Measurements from ENCODE around the gene CLDN25. TPM values are rescaled to one million over a fixed set of nuclear protein-coding genes. Genes with fewer than 3 reads are reported as not detected.

Gene CLDN25
- total RNA-seq, 2 experiments from 2014 or later, result not detected

- Histone ChIP-seq H3K9me3 (ENCODE audit: low read length) (no peaks in the 10 kb centered on the region), H3K9me2 (ENCODE audit: insufficient read depth, low read length) (no peaks in the 10 kb centered on the region), H3K36me3 (ENCODE audit: insufficient read depth, low read length) (peaks cover 75% of the 10 kb centered on the region), H3K4me1 (ENCODE audit: insufficient read depth, low read length, poor library complexity, severe bottlenecking) (no peaks in the 10 kb centered on the region), H3K79me2 (ENCODE audit: insufficient read depth, low read depth, low read length) (no peaks in the 10 kb centered on the region), H2AFZ (ENCODE audit: low read length) (no peak overlapping the region), H3K27ac (ENCODE audit: low read depth, low read length, poor library complexity, severe bottlenecking) (no peak overlapping the region), H4K20me1 (ENCODE audit: insufficient read depth, low read length) (0 out of 2 replicates have a peak, but pooled peaks cover 4% of the 10 kb centered on the region), H3K4me3 (ENCODE audit: low read depth, low read length, poor library complexity, severe bottlenecking) (no peak overlapping the region), H3K4me2 (ENCODE audit: low read length) (no peak overlapping the region)
- TF ChIP-seq CTCF (conservative IDR thresholded peaks at IDR 0.05; ENCODE audit: low read length) (no peak), EZH2phosphoT487 (IDR thresholded peaks at IDR 0.05; ENCODE audit: borderline replicate concordance, low read depth, low read length) (no peak)
- BruUV-seq (replicated peaks), result no TSS peak
- POLR2A ChIA-PET, result no interaction called here
- CTCF ChIA-PET (ENCODE audit: unreplicated experiment), result no interaction called here
- no peak for DNase-seq (ENCODE audit: low spot score)
- intact Hi-C loops (cut with micrococcal nuclease; ENCODE audit: unreplicated experiment), result no loop called here
Observed at GRCh38 chr11:113764527-113765219, 14.9 kb upstream of the CLDN25 start.

- Histone ChIP-seq H3K79me2 (ENCODE audit: insufficient read depth, low read depth, low read length) (peaks cover 24% of the 10 kb centered on the region; the same call in 1 of the 2 replicates), H3K36me3 (ENCODE audit: insufficient read depth, low read length) (peaks cover 43% of the 10 kb centered on the region), H4K20me1 (ENCODE audit: insufficient read depth, low read length) (no peaks in the 10 kb centered on the region), H3K4me1 (ENCODE audit: insufficient read depth, low read length, poor library complexity, severe bottlenecking) (peaks cover 15% of the 10 kb centered on the region), H3K4me3 (ENCODE audit: low read depth, low read length, poor library complexity, severe bottlenecking) (peak overlapping the region; percentile 99), H2AFZ (ENCODE audit: low read length) (no peak overlapping the region), H3K9me2 (ENCODE audit: insufficient read depth, low read length) (no peaks in the 10 kb centered on the region), H3K4me2 (ENCODE audit: low read length) (peak overlapping the region; percentile 72), H3K27ac (ENCODE audit: low read depth, low read length, poor library complexity, severe bottlenecking) (no peak overlapping the region), H3K9me3 (ENCODE audit: low read length) (no peaks in the 10 kb centered on the region)
- TF ChIP-seq CTCF (conservative IDR thresholded peaks at IDR 0.05; ENCODE audit: low read length) (no peak), EZH2phosphoT487 (IDR thresholded peaks at IDR 0.05; ENCODE audit: borderline replicate concordance, low read depth, low read length) (no peak)
- intact Hi-C loops (cut with micrococcal nuclease; ENCODE audit: unreplicated experiment), result loop anchor here (2.0 kb wide), 1 partner anchor 103 kb away; the partner anchor contains the start of gene USP28
- no peak for DNase-seq (ENCODE audit: low spot score)
- ChIA-PET POLR2A (interaction anchor here (0.7 kb wide), 1 partner anchor 12 kb away, joined by 3 read pairs; no protein-coding TSS in a partner anchor), CTCF (ENCODE audit: unreplicated experiment) (no interaction called here)
- no TSS peak for BruUV-seq (replicated peaks)
Observed at GRCh38 chr11:113771964-113772363, 7.6 kb upstream of the CLDN25 start.

- CTCF ChIA-PET (ENCODE audit: unreplicated experiment), result no interaction called here
- Histone ChIP-seq H4K20me1 (ENCODE audit: insufficient read depth, low read length) (no peaks in the 10 kb centered on the region), H3K4me1 (ENCODE audit: insufficient read depth, low read length, poor library complexity, severe bottlenecking) (peaks cover 17% of the 10 kb centered on the region), H3K9me2 (ENCODE audit: insufficient read depth, low read length) (no peaks in the 10 kb centered on the region), H3K4me3 (ENCODE audit: low read depth, low read length, poor library complexity, severe bottlenecking) (peak overlapping the region; percentile 99), H3K9me3 (ENCODE audit: low read length) (no peaks in the 10 kb centered on the region), H3K79me2 (ENCODE audit: insufficient read depth, low read depth, low read length) (peaks cover 24% of the 10 kb centered on the region; the same call in 1 of the 2 replicates), H3K36me3 (ENCODE audit: insufficient read depth, low read length) (peaks cover 32% of the 10 kb centered on the region), H3K27ac (ENCODE audit: low read depth, low read length, poor library complexity, severe bottlenecking) (peak overlapping the region; percentile 23), H2AFZ (ENCODE audit: low read length) (peak overlapping the region; percentile 96), H3K4me2 (ENCODE audit: low read length) (peak overlapping the region; percentile 72)
- no TSS peak for BruUV-seq (replicated peaks)
- peak; percentile 8 for DNase-seq (ENCODE audit: low spot score)
- TF ChIP-seq CTCF (conservative IDR thresholded peaks at IDR 0.05; ENCODE audit: low read length) (no peak), EZH2phosphoT487 (IDR thresholded peaks at IDR 0.05; ENCODE audit: borderline replicate concordance, low read depth, low read length) (no peak)
- POLR2A ChIA-PET, result interaction anchor here (0.6 to 1.2 kb wide), 3 partner anchors 44 to 154 kb away, joined by 3 to 4 read pairs (median 3); no protein-coding TSS in a partner anchor
- intact Hi-C loops (cut with micrococcal nuclease; ENCODE audit: unreplicated experiment), result loop anchor here (2.0 kb wide), 1 partner anchor 102 kb away; the partner anchor contains the start of gene USP28
Observed at GRCh38 chr11:113773092-113773415, 6.5 kb upstream of the CLDN25 start.
